Panc1 (cell line): Measurements from ENCODE around the gene NIPAL3. TPM values are rescaled to one million over a fixed set of nuclear protein-coding genes. Genes with fewer than 3 reads are reported as not detected.

ENCODE experiments used
- ATAC-seq: fragments of 200-7000 bp; cut with Tn5 transposase; 2 replicates; pipeline ENCODE4 v1.9.1; 2020; ENCODE audit warnings: mild to moderate bottlenecking, moderate library complexity
- BruUV-seq: library from RNA; stranded (reverse); fragments of 400-500 nt; replicated peaks from 2 replicates; lab custom pipeline; 2021; lab: Mats Ljungman, UMichigan
- CTCF ChIA-PET: fragments of 300-600 bp; sonication (Branson Sonifier 250); formaldehyde crosslinking; loops from one replicate; lab custom pipeline; 2022; ENCODE audit warnings: antibody characterized with exemption; lab: Charles Lee
- POLR2A ChIA-PET: fragments of 300-600 bp; sonication (Branson Sonifier 250); formaldehyde crosslinking; loops from one replicate; lab custom pipeline; 2022; ENCODE audit warnings: antibody characterized with exemption; lab: Charles Lee
- DNase-seq: peaks from one replicate; pipeline ENCODE4 v3.0.0-alpha.2; 2010; ENCODE audit warnings: low read depth, low spot score
- H3K27ac ChIP-seq: 2 replicates; pipeline ENCODE4 v1.5.1; 2011; ENCODE audit warnings: mild to moderate bottlenecking, low read length, inconsistent platforms
- H3K27me3 ChIP-seq: fragments of 200-500 bp; sonication (Bioruptor generic); 2 replicates; pipeline ENCODE4 v1.6.0; 2014; ENCODE audit warnings: low read length, inconsistent platforms; ENCODE audit not compliant: control insufficient read depth, insufficient read depth
- H3K36me3 ChIP-seq: fragments of 200-500 bp; sonication (Bioruptor generic); 2 replicates; pipeline ENCODE4 v1.5.1; 2014; ENCODE audit warnings: inconsistent platforms, mild to moderate bottlenecking, low read length, moderate library complexity; ENCODE audit not compliant: control insufficient read depth, insufficient read depth
- H3K4me1 ChIP-seq: 2 replicates; pipeline ENCODE4 v1.5.1; 2011; ENCODE audit warnings: inconsistent platforms, mild to moderate bottlenecking, low read length, moderate library complexity; ENCODE audit not compliant: control insufficient read depth, insufficient read depth
- H3K4me3 ChIP-seq, 2 experiments: 2 replicates each; pipeline ENCODE4 v1.5.1; 2011 to 2012; ENCODE audit warnings: low read depth in 2 of 2, low read length in 2 of 2, mild to moderate bottlenecking in 2 of 2, inconsistent platforms in 1 of 2, moderate library complexity in 1 of 2
- H3K9me3 ChIP-seq: fragments of 200-500 bp; sonication (Bioruptor generic); 2 replicates; pipeline ENCODE4 v1.5.1; 2014; ENCODE audit warnings: low read depth, mild to moderate bottlenecking, inconsistent platforms, low read length, moderate library complexity; ENCODE audit not compliant: control insufficient read depth, insufficient read depth
- POLR2AphosphoS5 ChIP-seq: IDR thresholded peaks from 2 replicates; pipeline ENCODE4 v1.6.1; 2012; ENCODE audit warnings: mild to moderate bottlenecking, low read depth, low read length, moderate library complexity
- SIN3A ChIP-seq: IDR thresholded peaks from 2 replicates; pipeline ENCODE4 v1.6.1; 2012; ENCODE audit warnings: low read depth, mild to moderate bottlenecking, low read length, moderate library complexity, borderline replicate concordance; ENCODE audit not compliant: insufficient read depth
- TCF7L2 ChIP-seq: IDR thresholded peaks from 2 replicates; pipeline ENCODE4 v1.6.1; 2011; ENCODE audit warnings: mild to moderate bottlenecking, low read depth, low read length, inconsistent platforms
- in situ Hi-C: cut with HindIII; loops from 2 replicates; pipeline ENCODE4 v1.10.0; 2016; ENCODE audit warnings: low sequenced_read_pairs, low pct_unique_long_range_greater_than_20kb
- intact Hi-C: fragments of 100-400 bp; cut with micrococcal nuclease; formaldehyde crosslinking; loops from one replicate; pipeline ENCODE4 v1.10.0; 2022; ENCODE audit not compliant: unreplicated experiment
- total RNA-seq: library from RNA; stranded (reverse); gene quantifications from one replicate; pipeline ENCODE4 v1.2.1, GENCODE V29; 2021; ENCODE audit not compliant: unreplicated experiment
- TF ChIP-seq, protein P1 (sequence below): fragments of 450-650 bp; IDR thresholded peaks from 2 replicates; pipeline ENCODE4 v1.5.1; 2017; ENCODE audit warnings: mild to moderate bottlenecking
- TF ChIP-seq, protein P2 (sequence below), 2 experiments: IDR thresholded peaks; 2 replicates each; pipeline ENCODE4 v1.6.1; 2011 to 2012; ENCODE audit warnings: low read depth in 2 of 2, control low read depth in 1 of 2, low read length in 1 of 2, mild to moderate bottlenecking in 1 of 2, moderate library complexity in 1 of 2; ENCODE audit not compliant: insufficient read depth in 1 of 2

The NIPAL3 gene
- total RNA-seq, 1 experiment from 2014 or later, result 13.6 TPM

- intact Hi-C loops (no loop called here), in situ Hi-C loops (no loop called here)
- Histone ChIP-seq H3K4me1 (peaks cover 8% of the 10 kb centered on the region), H3K9me3 (no peaks in the 10 kb centered on the region), H3K4me3 (peak overlapping the region; percentile 78 to 84), H3K36me3 (no peaks in the 10 kb centered on the region; the same call in 1 of the 2 replicates), H3K27ac (peak overlapping the region; percentile 82), H3K27me3 (no peaks in the 10 kb centered on the region)
- ChIA-PET POLR2A (interaction anchor here (0.6 kb wide), 2 partner anchors 35 to 107 kb away, joined by 4 read pairs; no protein-coding TSS in a partner anchor), CTCF (interaction anchor here (0.6 to 1.2 kb wide), 4 partner anchors 13 to 1248 kb away, joined by 3 to 7 read pairs (median 4); partner anchors contain the start of gene NIPAL3)
- no TSS peak for BruUV-seq
- TF ChIP-seq, protein P1, sequence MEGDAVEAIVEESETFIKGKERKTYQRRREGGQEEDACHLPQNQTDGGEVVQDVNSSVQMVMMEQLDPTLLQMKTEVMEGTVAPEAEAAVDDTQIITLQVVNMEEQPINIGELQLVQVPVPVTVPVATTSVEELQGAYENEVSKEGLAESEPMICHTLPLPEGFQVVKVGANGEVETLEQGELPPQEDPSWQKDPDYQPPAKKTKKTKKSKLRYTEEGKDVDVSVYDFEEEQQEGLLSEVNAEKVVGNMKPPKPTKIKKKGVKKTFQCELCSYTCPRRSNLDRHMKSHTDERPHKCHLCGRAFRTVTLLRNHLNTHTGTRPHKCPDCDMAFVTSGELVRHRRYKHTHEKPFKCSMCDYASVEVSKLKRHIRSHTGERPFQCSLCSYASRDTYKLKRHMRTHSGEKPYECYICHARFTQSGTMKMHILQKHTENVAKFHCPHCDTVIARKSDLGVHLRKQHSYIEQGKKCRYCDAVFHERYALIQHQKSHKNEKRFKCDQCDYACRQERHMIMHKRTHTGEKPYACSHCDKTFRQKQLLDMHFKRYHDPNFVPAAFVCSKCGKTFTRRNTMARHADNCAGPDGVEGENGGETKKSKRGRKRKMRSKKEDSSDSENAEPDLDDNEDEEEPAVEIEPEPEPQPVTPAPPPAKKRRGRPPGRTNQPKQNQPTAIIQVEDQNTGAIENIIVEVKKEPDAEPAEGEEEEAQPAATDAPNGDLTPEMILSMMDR, result no peak
- TF ChIP-seq SIN3A, result peak; percentile 36; the same call in 1 of the 2 replicates
- ATAC-seq, result peak; percentile 80
- no peak for DNase-seq
Observed at GRCh38 chr1:24502065-24502708, 86.6 kb downstream of the NIPAL3 start.

GRCh38 chr1:24502709-24503058 is 87.1 kb downstream of the NIPAL3 start, which contains the start of gene RCAN3:
RCAN3 (plus strand) TSS chr1:24502836; CDS start chr1:24514373, 11,537 bp downstream.
- ChIA-PET CTCF (interaction anchor here (0.6 to 1.2 kb wide), 2 partner anchors 87 to 186 kb away, joined by 5 to 7 read pairs; partner anchors contain the start of gene NIPAL3), POLR2A (interaction anchor here (0.6 kb wide), 1 partner anchor 107 kb away, joined by 4 read pairs; no protein-coding TSS in a partner anchor)
- BruUV-seq, result no TSS peak

More at GRCh38 chr1:24502709-24503058, 87.1 kb downstream of the NIPAL3 start, which contains the start of gene RCAN3:
- Histone ChIP-seq H3K4me1 (peaks cover 8% of the 10 kb centered on the region), H3K4me3 (peak within 1 kb of the TSS; percentile 78 to 84), H3K36me3 (no peaks in the 10 kb centered on the region; the same call in 1 of the 2 replicates), H3K27me3 (no peaks in the 10 kb centered on the region), H3K27ac (peak within 1 kb of the TSS; percentile 83), H3K9me3 (no peaks in the 10 kb centered on the region)
- in situ Hi-C loops, result no loop called here
- DNase-seq (no peak), ATAC-seq (peak; percentile 97)
- intact Hi-C loops, result no loop called here
- 0 out of 2 replicates have a peak, but pooled peaks have one; percentile 23 for TF ChIP-seq POLR2AphosphoS5
- TF ChIP-seq, protein P1, result no peak
- no peak for TF ChIP-seq TCF7L2
- peak; percentile 10; the same call in 1 of the 2 replicates for TF ChIP-seq SIN3A
- TF ChIP-seq, protein P2, sequence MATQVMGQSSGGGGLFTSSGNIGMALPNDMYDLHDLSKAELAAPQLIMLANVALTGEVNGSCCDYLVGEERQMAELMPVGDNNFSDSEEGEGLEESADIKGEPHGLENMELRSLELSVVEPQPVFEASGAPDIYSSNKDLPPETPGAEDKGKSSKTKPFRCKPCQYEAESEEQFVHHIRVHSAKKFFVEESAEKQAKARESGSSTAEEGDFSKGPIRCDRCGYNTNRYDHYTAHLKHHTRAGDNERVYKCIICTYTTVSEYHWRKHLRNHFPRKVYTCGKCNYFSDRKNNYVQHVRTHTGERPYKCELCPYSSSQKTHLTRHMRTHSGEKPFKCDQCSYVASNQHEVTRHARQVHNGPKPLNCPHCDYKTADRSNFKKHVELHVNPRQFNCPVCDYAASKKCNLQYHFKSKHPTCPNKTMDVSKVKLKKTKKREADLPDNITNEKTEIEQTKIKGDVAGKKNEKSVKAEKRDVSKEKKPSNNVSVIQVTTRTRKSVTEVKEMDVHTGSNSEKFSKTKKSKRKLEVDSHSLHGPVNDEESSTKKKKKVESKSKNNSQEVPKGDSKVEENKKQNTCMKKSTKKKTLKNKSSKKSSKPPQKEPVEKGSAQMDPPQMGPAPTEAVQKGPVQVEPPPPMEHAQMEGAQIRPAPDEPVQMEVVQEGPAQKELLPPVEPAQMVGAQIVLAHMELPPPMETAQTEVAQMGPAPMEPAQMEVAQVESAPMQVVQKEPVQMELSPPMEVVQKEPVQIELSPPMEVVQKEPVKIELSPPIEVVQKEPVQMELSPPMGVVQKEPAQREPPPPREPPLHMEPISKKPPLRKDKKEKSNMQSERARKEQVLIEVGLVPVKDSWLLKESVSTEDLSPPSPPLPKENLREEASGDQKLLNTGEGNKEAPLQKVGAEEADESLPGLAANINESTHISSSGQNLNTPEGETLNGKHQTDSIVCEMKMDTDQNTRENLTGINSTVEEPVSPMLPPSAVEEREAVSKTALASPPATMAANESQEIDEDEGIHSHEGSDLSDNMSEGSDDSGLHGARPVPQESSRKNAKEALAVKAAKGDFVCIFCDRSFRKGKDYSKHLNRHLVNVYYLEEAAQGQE (IDR thresholded peaks at IDR 0.05; ENCODE audit: insufficient read depth in 1 of 2, low read depth in 2 of 2, low read length in 1 of 2), result no peak
